Measurements from ENCODE around the gene HBA2.
"Not testable (repeated sequence)": the region's sequence is repeated elsewhere in the genome, so short reads cannot be mapped to it uniquely, and the experiment has no call there.

The HBA2 gene

DNA sequence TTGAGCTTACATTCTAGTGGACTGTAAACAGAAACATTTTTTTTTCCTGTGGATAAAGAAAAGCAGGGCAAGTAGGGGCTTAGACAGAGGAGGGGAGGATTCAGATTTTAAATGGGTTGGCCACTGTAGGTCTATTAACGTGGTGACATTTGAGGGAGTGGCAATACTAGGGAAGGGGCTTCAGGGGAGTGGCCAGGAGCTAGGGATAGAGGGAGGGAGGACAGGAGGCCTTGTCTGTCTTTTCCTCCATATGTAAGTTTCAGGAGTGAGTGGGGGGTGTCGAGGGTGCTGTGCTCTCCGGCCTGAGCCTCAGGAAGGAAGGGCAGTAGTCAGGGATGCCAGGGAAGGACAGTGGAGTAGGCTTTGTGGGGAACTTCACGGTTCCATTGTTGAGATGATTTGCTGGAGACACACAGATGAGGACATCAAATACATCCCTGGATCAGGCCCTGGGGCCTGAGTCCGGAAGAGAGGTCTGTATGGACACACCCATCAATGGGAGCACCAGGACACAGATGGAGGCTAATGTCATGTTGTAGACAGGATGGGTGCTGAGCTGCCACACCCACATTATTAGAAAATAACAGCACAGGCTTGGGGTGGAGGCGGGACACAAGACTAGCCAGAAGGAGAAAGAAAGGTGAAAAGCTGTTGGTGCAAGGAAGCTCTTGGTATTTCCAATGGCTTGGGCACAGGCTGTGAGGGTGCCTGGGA is 13.4 kb upstream of the HBA2 start:
- DNase-seq: no peak

DNA sequence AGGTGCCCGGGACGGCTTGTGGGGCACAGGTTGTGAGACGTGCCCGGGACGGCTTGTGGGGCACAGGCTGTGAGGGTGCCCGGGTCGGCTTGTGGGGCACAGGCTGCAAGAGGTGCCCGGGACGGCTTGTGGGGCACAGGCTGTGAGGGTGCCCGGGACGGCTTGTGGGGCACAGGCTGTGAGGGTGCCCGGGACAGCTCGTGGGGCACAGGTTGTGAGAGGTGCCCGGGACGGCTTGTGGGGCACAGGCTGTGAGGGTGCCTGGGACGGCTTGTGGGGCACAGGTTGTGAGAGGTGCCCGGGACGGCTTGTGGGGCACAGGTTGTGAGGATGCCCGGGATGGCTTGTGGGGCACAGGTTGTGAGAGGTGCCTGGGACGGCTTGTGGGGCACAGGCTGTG is 12.4 kb upstream of the HBA2 start:
- DNase-seq: not testable (repeated sequence)

DNA sequence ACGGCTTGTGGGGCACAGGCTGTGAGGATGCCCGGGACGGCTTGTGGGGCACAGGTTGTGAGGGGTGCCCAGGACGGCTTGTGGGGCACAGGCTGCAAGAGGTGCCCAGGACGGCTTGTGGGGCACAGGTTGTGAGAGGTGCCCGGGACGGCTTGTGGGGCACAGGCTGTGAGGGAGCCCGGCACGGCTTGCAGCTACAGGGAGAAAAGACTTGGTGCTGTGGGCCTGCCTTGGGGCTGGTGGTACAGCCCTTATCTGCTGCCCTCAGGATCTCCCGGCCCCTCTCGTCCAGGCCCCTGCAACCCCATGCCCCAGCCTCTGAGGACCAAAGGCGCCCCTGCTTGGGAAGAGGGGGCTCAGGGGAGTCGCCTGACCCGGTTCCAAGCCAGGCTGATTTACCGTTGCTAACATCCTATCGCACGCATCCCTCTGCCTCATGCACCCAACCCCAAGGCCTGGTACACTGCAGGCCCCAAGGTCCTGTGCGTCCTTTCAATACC is 11.9 kb upstream of the HBA2 start:
- no peak for DNase-seq

DNA sequence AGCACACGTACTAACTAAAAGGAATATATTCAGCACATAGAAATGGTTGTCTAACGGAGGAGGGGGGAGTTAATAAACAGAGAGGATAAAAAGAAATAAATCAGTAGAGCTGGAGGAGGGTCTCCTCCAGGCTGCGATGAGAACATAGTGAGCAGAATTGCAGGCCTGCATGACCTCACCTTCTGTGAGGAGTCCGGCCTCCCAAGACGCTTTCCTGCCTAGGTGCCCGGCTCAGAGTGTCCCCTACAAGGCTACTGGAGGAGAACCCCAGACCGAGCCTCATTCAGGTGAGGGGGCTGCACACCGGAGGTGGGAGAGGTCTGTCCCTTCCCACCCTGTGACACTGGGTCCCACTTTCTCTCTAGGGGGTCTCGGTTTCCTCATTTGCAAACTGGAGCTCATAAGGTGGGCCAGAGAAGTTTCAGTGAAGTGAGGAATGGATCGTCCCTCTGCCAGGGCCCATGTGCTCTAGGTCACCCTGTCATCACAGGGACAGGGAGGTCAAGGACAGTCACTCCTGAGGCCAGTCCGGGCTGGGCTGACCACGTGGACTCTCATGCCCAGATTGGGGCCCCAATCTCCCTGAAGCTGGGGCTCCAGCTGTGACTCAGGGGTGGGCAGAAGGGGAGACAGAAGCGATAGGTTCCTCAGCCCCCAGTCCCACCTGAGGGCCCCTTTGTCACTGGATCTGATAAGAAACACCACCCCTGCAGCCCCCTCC is 10.2 kb upstream of the HBA2 start:
- no peak for DNase-seq

DNA sequence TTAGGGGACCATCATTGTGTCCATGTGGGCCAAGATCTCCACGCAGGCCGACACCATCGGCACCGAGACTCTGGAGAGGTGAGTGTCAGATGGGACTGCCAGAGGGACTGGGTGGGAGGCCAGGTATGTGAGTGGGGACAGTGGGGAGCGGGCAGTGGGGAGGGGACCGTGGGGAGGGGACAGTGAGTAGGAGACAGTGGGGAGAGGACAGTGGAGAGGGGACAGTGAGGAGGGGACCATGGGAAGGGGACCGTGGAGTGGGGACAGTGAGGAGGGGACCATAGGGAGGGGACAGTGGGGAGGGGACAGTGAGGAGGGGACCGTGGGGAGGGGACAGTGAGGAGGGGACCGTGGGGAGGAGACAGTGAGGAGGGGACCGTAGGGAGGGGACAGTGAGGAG is 9.5 kb upstream of the HBA2 start:
- DNase-seq: not testable (repeated sequence)

DNA sequence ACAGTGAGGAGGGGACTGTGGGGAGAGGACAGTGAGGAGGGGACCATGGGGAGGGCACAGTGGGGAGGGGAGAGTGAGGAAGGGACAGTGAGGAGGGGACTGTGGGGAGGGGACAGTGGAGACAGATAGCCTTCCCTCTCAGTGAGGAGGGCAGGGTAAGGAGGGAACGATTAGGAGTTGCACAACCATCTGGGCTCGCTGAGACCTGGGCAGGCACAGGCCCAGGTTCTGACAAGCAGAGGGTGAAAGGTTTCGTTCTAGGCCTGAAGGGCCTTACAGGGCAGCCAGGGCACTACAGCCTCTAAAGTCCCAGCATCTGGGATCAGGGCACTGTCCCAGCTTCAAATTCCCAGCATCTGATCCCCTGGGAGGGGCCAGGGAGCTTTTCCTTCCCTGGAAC is 9.0 kb upstream of the HBA2 start:
- not testable (repeated sequence) for DNase-seq

DNA sequence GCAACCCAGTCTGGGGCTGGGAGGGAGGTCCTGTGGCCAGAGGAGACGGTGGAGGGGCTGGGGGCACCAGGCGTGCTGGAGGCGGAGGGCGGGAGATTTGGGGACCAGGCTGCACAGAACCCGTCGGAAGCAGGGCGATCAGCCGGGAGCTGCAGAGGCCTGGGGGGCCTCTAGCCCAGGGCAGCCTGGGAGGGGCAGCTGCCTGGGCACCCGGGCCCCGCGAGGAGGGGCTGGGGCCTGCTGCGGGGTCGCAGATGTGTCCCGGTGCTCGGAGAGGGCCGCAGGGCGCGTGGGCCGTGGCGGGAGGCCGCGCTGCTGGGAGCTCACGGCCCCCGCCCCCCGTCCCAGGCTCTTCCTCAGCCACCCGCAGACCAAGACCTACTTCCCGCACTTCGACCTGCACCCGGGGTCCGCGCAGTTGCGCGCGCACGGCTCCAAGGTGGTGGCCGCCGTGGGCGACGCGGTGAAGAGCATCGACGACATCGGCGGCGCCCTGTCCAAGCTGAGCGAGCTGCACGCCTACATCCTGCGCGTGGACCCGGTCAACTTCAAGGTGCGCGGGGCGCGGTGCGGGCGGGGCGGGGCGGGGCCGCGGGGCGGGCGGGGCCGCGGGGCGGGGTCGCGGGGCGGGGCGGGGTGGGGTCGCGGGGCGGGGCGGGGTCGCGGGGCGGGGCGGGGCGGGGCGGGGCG is 8.4 kb upstream of the HBA2 start:
- DNase-seq: not testable (repeated sequence)

DNA sequence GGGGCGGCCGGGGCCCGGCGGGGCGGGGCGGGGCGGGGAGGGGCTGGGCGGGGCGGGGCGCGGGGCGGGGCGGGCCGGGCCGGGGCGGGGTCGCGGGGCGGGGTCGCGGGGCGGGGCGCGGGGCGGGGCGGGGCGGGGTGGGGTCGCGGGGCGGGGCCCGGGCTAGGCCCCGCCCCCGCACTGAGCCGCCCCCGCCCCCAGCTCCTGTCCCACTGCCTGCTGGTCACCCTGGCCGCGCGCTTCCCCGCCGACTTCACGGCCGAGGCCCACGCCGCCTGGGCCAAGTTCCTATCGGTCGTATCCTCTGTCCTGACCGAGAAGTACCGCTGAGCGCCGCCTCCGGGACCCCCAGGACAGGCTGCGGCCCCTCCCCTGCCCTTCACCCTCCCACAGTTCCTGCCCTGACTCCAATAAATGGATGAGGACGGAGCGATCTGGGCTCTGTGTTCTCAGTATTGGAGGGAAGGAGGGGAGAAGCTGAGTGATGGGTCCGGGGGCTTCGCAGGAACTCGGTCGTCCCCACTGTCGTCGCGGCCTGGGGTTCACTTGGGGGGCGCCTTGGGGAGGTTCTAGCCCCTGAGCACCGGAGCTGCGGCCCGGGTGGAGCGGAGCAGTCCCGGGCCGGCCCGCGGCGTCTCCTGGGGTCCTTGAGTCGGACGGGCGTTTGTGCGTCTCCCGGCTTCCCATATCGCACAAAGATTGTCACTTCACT is 7.7 kb upstream of the HBA2 start:
- no peak for DNase-seq

DNA sequence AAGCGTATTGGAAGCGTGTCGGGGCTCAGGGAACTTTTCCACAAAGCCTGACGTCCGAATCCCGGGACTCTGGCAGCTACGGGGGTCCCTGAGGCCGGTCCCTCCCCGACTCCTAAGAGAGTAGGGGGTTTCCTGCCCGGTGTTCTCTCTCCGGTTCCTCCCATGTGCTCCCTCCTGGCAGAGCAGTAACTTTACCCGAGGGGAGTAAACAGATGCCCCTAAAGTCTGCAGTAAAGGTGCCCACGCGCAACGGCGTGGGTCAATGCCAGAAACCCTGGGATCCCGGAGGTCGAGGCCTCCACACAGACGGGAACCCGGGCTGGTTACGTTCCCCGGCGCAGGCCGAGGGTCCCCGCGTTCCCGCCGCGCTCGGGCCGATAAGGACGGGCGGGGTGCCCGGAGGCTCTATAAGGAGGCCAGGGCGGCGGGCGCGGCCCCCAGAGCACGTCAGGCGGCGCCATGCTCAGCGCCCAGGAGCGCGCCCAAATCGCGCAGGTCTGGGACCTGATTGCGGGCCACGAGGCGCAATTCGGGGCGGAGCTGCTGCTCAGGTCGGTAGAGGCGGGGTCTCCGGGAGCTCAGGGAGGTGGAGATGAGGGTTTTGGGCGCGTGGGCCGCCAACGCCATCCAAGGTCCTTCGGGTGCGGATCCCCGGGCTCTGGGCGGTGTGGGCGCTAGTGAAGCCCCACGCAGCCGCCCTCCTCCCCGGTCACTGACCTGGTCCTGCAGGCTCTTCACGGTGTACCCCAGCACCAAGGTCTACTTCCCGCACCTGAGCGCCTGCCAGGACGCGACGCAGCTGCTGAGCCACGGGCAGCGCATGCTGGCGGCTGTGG is 6.9 kb upstream of the HBA2 start, which contains the start of gene HBM:
Gene HBM (plus strand): TSS at position 440 of the 836 bp plus-strand sequence. CDS start 20 bp downstream, at position 460.
- DNase-seq: no peak

DNA sequence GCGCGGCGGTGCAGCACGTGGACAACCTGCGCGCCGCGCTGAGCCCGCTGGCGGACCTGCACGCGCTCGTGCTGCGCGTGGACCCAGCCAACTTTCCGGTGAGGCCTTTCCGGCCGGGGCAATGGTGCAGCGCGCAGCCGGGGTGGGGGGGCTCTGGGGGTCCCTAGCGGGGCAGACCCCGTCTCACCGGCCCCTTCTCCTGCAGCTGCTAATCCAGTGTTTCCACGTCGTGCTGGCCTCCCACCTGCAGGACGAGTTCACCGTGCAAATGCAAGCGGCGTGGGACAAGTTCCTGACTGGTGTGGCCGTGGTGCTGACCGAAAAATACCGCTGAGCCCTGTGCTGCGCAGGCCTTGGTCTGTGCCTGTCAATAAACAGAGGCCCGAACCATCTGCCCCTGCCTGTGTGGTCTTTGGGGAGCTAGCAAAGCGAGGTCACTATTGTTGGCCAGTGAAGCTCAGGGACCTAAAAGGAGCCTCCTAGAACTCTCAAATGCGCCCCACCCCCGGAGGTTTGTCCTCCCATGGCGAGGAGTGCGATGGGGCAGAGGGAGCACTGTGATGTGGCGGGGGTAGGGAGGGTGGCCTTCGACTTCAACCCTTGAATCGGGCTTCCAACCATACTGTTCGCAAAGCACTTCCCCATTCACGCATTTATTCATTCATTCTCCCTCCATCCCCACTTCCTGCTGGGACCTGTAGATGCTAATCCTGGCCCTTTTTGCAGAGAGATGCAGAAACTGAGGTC is 6.1 kb upstream of the HBA2 start:
- no peak for DNase-seq

DNA sequence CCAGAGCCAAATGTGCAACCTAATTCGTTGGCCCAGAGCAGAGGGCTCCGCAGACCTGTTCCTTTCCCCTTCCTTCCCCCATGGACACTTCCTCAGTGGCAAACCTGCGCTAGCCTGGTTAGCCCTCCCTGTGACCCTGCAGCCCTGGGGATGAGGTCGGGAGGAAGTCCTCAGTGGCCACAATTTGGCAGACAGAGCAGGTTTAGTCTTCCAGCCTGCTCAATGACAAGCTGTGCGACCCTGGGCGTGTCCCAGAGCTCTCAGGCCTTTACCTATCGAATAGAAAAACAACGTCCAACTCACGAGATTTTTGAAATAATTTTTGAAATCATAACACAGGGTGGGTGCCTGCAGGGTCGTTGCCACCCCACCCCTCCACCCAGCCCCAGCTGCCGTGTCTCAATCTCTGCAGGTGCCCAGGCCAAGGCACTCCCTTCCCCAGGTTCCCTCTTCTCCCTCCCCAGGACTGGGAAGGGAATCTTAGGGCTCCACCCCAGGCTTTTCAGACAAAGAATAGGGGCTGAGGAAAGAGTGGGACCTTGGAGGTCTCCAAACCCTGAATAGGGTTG is 5.5 kb upstream of the HBA2 start:
- DNase-seq: no peak

DNA sequence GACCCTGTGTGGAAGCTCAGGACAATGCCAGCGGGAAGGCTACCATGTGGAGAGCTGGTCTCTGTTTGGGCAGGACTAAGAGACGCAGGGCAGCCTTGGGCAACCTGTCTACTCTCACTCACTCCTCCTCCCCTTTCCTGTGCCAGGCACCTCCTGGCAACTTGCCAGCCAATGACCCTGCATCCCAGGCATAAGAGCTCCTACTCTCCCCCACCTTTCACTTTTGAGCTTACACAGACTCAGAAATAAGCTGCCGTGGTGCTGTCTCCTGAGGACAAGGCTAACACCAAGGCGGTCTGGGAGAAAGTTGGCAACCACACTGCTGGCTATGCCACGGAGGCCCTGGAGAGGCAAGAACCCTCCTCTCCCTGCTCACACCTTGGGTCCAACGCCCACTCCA is 4.3 kb upstream of the HBA2 start:
- DNase-seq: no peak

DNA sequence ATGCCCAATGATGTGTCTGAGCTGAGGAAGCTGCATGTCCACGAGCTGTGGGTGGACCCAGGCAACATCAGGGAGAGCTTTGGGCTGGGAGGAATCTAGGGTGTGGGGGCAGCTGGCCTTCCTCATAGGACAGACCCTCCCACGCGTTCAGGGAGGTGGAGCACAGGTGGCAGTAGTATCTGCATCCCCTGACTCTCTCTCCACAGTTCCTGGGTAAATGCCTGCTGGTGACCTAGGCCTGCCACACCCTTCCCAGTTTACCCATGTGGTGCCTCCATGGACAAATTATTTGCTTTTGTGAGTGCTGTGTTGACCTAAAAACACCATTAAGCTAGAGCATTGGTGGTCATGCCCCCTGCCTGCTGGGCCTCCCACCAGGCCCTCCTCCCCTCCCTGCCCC is 3.7 kb upstream of the HBA2 start:
- no peak for DNase-seq

DNA sequence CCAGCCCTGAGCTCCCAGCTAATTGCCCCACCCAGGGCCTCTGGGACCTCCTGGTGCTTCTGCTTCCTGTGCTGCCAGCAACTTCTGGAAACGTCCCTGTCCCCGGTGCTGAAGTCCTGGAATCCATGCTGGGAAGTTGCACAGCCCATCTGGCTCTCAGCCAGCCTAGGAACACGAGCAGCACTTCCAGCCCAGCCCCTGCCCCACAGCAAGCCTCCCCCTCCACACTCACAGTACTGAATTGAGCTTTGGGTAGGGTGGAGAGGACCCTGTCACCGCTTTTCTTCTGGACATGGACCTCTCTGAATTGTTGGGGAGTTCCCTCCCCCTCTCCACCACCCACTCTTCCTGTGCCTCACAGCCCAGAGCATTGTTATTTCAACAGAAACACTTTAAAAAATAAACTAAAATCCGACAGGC is 2.6 kb upstream of the HBA2 start:
- DNase-seq: not testable (repeated sequence)

DNA sequence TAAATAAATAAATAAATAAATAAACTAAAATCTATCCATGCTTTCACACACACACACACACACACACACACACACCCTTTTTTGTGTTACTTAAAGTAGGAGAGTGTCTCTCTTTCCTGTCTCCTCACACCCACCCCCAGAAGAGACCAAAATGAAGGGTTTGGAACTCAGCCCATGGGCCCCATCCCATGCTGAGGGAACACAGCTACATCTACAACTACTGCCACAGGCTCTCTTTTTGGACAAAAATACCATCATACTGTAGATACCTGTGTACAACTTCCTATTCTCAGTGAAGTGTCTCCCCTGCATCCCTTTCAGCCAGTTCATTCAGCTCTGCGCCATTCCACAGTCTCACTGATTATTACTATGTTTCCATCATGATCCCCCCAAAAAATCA is 1.9 kb upstream of the HBA2 start:
- no peak for DNase-seq

DNA sequence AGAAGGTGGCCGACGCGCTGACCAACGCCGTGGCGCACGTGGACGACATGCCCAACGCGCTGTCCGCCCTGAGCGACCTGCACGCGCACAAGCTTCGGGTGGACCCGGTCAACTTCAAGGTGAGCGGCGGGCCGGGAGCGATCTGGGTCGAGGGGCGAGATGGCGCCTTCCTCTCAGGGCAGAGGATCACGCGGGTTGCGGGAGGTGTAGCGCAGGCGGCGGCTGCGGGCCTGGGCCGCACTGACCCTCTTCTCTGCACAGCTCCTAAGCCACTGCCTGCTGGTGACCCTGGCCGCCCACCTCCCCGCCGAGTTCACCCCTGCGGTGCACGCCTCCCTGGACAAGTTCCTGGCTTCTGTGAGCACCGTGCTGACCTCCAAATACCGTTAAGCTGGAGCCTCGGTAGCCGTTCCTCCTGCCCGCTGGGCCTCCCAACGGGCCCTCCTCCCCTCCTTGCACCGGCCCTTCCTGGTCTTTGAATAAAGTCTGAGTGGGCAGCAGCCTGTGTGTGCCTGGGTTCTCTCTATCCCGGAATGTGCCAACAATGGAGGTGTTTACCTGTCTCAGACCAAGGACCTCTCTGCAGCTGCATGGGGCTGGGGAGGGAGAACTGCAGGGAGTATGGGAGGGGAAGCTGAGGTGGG is 657 bp downstream of the HBA2 start:
- DNase-seq: not testable (repeated sequence)

DNA sequence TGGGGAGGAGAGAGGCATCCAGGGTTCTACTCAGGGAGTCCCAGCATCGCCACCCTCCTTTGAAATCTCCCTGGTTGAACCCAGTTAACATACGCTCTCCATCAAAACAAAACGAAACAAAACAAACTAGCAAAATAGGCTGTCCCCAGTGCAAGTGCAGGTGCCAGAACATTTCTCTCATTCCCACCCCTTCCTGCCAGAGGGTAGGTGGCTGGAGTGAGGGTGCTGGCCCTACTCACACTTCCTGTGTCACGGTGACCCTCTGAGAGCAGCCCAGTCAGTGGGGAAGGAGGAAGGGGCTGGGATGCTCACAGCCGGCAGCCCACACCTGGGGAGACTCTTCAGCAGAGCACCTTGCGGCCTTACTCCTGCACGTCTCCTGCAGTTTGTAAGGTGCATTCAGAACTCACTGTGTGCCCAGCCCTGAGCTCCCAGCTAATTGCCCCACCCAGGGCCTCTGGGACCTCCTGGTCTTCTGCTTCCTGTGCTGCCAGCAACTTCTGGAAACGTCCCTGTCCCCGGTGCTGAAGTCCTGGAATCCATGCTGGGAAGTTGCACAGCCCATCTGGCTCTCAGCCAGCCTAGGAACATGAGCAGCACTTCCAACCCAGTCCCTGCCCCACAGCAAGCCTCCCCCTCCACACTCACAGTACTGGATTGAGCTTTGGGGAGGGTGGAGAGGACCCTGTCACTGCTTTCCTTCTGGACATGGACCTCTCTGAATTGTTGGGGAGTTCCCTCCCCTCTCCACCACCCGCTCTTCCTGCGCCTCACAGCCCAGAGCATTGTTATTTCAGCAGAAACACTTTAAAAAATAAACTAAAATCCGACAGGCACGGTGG is 1.5 kb downstream of the HBA2 start:
- DNase-seq: not testable (repeated sequence)

DNA sequence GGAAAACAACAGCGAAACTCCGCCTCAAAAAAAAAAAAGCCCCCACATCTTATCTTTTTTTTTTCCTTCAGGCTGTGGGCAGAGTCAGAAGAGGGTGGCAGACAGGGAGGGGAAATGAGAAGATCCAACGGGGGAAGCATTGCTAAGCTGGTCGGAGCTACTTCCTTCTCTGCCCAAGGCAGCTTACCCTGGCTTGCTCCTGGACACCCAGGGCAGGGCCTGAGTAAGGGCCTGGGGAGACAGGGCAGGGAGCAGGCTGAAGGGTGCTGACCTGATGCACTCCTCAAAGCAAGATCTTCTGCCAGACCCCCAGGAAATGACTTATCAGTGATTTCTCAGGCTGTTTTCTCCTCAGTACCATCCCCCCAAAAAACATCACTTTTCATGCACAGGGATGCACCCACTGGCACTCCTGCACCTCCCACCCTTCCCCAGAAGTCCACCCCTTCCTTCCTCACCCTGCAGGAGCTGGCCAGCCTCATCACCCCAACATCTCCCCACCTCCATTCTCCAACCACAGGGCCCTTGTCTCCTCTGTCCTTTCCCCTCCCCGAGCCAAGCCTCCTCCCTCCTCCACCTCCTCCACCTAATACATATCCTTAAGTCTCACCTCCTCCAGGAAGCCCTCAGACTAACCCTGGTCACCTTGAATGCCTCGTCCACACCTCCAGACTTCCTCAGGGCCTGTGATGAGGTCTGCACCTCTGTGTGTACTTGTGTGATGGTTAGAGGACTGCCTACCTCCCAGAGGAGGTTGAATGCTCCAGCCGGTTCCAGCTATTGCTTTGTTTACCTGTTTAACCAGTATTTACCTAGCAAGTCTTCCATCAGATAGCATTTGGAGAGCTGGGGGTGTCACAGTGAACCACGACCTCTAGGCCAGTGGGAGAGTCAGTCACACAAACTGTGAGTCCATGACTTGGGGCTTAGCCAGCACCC is 2.6 kb downstream of the HBA2 start:
- DNase-seq: no peak

Measured in CD4-positive, alpha-beta T cell treated with Interleukin-17A for 4 hours (primary cell).